Measurements from ENCODE around the gene OGG1.
A peak's percentile ranks its signal among the peaks of the same experiment; 100 is the strongest.
"Not testable (repeated sequence)": the region's sequence is repeated elsewhere in the genome, so short reads cannot be mapped to it uniquely, and the experiment has no call there.

OGG1 gene

DNA sequence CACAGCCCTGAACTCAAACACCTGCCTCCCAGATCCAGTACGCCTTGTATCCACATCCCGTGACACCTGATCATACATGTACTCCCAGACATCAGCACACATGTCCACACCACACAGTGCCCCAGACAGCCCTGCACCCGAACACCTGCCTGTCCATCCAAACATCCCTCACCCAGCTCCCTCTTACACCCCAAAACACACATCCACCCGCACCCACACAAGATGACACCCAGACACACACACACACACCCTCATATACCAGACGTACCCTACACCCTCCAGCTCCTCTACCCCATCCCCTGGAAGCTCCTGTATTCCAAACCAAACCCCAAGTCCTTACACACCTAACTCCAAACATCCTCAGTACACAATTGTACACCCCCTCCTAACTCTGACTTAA lies 19.3 kb downstream of the OGG1 start:
- peak overlapping the region; percentile 67 for H3K4me3 ChIP-seq (replicated peaks; ENCODE audit: low read depth, low read length)
- no peak for DNase-seq (ENCODE audit: low read depth)

DNA sequence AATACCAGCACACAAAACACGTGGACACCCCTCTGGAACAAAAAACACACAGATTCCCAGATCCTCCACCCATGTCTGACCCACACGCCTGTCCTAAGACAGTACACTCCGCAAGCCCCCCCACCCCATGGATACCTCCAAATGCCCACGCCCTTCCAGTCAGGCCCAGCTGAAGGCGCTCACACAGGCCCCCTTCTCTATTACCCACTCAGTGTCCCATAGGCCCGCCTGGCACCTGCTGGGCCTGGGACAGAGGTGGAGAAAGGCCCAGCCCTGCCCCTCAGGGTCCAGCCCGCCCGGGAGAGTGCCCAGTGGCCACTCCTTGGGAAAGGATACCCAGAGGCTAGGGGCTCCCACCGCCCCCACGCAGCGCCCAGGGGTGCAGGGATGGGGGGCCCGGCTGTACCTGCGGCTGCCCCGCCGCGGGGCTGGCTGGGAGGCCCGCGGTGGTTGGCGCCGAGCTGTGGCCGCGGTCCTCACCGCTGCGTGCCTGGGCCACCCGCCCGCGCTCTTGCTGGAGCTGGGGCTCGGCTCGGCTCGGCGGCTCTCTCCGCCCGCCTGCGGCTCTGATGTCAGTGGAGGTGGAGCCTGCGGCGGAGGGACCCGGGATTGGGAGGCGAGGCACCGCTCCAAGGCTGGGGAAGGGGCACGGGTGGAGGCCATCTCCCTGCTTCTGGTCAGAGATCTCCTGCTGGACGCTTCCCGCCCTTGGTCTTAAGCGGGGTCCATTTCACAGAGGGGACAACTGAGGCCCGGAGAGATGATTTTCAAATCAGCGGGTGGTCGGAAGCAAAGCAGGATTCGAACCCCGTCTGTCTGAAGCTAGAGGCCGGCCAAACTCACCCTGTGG lies 19.9 kb downstream of the OGG1 start, which contains the start of gene CAMK1:
TSS of gene CAMK1 (minus strand) at position 522 of the 850 bp plus-strand sequence. CDS start 2,198 bp downstream, outside the sequence.
- peak; percentile 65 for DNase-seq (ENCODE audit: low read depth)
- peak within 1 kb of the TSS; percentile 67 for H3K4me3 ChIP-seq (replicated peaks; ENCODE audit: low read depth, low read length)
- TF ChIP-seq, protein P1, sequence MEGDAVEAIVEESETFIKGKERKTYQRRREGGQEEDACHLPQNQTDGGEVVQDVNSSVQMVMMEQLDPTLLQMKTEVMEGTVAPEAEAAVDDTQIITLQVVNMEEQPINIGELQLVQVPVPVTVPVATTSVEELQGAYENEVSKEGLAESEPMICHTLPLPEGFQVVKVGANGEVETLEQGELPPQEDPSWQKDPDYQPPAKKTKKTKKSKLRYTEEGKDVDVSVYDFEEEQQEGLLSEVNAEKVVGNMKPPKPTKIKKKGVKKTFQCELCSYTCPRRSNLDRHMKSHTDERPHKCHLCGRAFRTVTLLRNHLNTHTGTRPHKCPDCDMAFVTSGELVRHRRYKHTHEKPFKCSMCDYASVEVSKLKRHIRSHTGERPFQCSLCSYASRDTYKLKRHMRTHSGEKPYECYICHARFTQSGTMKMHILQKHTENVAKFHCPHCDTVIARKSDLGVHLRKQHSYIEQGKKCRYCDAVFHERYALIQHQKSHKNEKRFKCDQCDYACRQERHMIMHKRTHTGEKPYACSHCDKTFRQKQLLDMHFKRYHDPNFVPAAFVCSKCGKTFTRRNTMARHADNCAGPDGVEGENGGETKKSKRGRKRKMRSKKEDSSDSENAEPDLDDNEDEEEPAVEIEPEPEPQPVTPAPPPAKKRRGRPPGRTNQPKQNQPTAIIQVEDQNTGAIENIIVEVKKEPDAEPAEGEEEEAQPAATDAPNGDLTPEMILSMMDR (IDR thresholded peaks at IDR 0.05; ENCODE audit: low read length, missing control alignments): no peak

More for the DNA sequence above, 19.3 kb downstream of the OGG1 start:
- TF ChIP-seq, protein P1 (IDR thresholded peaks at IDR 0.05; ENCODE audit: low read length, missing control alignments): no peak

DNA sequence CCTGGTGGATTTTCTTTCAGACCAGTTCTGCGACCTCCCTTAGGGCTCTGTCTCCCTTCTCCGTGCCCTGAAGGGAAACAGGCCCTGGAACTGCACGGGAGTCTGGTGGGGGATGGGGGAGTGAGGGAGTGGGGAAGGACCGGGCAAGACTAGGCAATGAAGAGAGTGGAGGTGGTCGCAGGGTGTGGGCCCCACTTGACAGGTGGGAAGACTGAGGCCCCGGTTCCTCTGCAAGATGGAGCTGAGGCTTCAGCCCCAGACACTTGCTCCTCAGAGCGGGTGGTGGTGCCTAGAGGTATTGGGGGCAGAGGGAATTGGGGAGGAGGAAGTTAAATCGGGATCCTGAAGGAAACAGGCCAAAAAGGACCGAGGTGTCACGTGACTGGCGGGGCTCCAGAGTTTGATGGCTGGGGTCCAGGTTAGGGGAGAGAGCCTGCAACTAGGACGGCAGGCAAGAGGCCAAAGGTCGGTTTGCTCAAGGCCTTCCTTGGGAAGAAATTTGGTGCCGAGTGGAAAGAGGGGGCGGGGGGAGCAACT lies 20.6 kb downstream of the OGG1 start:
- H3K4me3 ChIP-seq (replicated peaks; ENCODE audit: low read depth, low read length): peak overlapping the region; percentile 67
- DNase-seq (ENCODE audit: low read depth): peak; percentile 74
- TF ChIP-seq, protein P1 (IDR thresholded peaks at IDR 0.05; ENCODE audit: low read length, missing control alignments): no peak

DNA sequence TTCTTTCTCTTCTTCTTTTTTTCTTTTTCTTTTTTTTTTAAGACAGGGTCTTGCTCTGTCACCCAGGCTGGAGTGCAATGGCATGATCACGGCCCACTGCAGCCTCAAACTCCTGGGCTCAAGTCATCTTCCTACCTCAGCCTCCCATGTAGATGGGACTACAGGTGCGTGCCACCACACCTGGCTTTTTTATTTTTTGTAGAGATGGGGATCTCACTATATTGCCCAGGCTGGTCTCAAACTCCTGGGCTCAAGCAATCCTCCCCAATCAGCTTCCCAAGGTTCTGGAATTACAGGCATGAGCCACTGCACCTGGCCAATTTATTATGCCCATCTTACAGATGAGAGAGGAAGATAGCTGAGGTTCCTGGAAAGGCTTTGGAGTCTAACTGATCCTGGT lies 21.3 kb downstream of the OGG1 start:
- DNase-seq (ENCODE audit: low read depth); H3K4me3 ChIP-seq (replicated peaks; ENCODE audit: low read depth, low read length): not testable (repeated sequence)

DNA sequence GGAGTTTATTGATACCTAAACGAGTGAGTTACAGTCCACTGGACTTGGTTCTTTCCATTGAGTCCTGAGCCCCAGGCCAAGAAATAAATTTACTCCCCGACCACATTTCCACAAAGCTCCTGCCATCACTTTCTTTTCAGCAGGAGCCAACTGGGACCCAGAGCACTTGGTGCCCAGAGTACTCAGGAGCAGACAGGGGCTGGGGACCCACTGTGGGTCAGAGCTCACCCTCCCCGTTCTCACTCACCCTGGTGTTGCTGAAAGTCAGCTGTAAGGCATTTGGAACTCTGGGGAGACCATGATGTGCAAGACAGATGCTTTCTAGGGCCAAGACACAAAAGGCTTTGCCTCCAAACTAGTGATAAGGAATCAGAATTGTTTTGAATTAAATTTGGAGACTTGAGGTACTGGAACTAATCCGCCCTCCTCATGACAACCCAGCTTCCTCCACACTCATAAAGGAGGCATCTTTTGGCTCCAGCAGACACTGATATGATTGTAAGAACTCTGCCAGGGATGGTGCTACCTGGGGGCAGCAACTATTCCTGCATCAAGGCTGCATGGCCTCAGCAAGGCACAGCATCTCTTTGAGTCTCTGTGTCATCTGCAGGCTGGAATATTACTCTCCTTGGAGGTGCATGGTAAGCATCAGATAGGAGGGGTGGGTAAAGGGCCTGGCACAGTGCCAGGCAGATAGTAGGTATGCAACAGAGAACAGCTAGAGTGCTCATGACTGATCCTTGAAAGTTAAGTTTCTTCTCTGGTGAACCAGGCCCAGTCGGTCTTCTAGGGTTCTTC lies 27.3 kb downstream of the OGG1 start:
- no peak overlapping the region for H3K4me3 ChIP-seq (replicated peaks; ENCODE audit: low read depth, low read length)
- DNase-seq (ENCODE audit: low read depth): no peak
- TF ChIP-seq, protein P1 (IDR thresholded peaks at IDR 0.05; ENCODE audit: low read length, missing control alignments): no peak

DNA sequence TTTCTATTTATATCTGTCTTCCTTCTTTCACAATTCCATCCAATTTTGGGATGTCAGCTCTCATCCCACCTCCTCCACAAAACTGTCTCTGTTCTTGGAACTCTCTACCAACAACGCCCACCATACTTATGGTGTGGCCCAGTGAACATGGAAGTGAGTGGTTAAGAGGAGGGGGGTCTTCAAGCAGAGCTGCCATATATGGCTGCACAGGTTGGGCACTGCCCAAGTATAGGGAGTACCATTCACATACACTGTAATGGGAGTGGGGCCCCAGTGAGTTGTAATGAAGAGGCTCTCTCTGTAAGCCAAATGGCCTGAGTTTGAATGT lies 27.9 kb downstream of the OGG1 start:
- DNase-seq (ENCODE audit: low read depth): no peak
- TF ChIP-seq, protein P1 (IDR thresholded peaks at IDR 0.05; ENCODE audit: low read length, missing control alignments): no peak

More for the DNA sequence above, 27.9 kb downstream of the OGG1 start:
- no peak overlapping the region for H3K4me3 ChIP-seq (replicated peaks; ENCODE audit: low read depth, low read length)

Measured in fibroblast of pulmonary artery (primary cell).